Transverse colon (tissue), 4 donors: ENCODE results near the gene PDE9A. TPM values are rescaled to one million over a fixed set of nuclear protein-coding genes. Genes with fewer than 3 reads are reported as not detected.

ENCODE experiments used
- DNase-seq: peaks from one replicate; pipeline ENCODE4 v3.0.0-alpha.2; 2019
- H3K27ac ChIP-seq, 4 donors: fragments of 200-600 bp; sonication (generic); 2 replicates each; pipeline ENCODE4 v1.5.1; 2016 to 2018; ENCODE audit warnings: inconsistent platforms in 4 of 4
- H3K27me3 ChIP-seq: fragments of 200-600 bp; sonication (generic); 2 replicates; pipeline ENCODE4 v1.5.1; 2017; ENCODE audit warnings: inconsistent platforms
- H3K36me3 ChIP-seq, 4 donors: fragments of 200-600 bp; sonication (generic); 2 replicates each; pipeline ENCODE4 v1.5.1; 2017 to 2019; ENCODE audit warnings: inconsistent platforms in 4 of 4
- H3K4me1 ChIP-seq, 4 donors: fragments of 200-600 bp; sonication (generic); 2 replicates each; pipeline ENCODE4 v1.5.1; 2017 to 2020; ENCODE audit warnings: inconsistent platforms in 4 of 4
- H3K4me3 ChIP-seq, 4 donors: fragments of 200-600 bp; sonication (generic); 1 replicate in 1 of 4; 2 replicates in 3 of 4; pipeline versions ENCODE4 v1.5.1 to v1.6.1; 2017 to 2019; ENCODE audit warnings: inconsistent platforms in 4 of 4
- H3K9me3 ChIP-seq, 2 donors: fragments of 200-600 bp; sonication (generic); 2 replicates each; pipeline ENCODE4 v1.5.1; 2017 to 2019; ENCODE audit warnings: inconsistent platforms in 2 of 2
- EP300 ChIP-seq: sonication (generic); formaldehyde crosslinking; IDR thresholded peaks from one replicate; pipeline ENCODE4 v1.6.1; 2017; ENCODE audit warnings: antibody characterized with exemption, low read depth
- POLR2A ChIP-seq: fragments of 450-650 bp; IDR thresholded peaks from one replicate; pipeline ENCODE4 v1.6.1; 2016; ENCODE audit warnings: antibody characterized with exemption, mild to moderate bottlenecking, moderate library complexity
- POLR2AphosphoS5 ChIP-seq, 3 donors: sonication (generic); formaldehyde crosslinking; IDR thresholded peaks; one replicate each; pipeline ENCODE4 v1.6.1; 2016; ENCODE audit warnings: antibody characterized with exemption in 3 of 3
- WGBS, 2 donors: methylation state at CpG; one replicate each; pipeline ENCODE4 v1.1.5; 2018; ENCODE audit warnings: low coverage in 1 of 2; 5-methylcytosine and 5-hydroxymethylcytosine counted together
- in situ Hi-C, 4 donors: fragments of 200-750 bp; cut with MboI; loops; one replicate each; pipeline versions ENCODE4 v1.15.0 to v1.15.1; 2017; ENCODE audit warnings: low sequenced_read_pairs in 3 of 4, low pct_ligation_motif_present in 1 of 4, low pct_unique_long_range_greater_than_20kb in 1 of 4
- intact Hi-C: fragments of 100-400 bp; cut with DNase I; formaldehyde crosslinking; loops from one replicate; pipeline ENCODE4 v1.15.1; 2023; ENCODE audit warnings: low total_unique reads
- total RNA-seq, 4 donors: library from RNA; depleted of rRNA; stranded (reverse); fragments of >200 nt; gene quantifications; one replicate each; pipeline ENCODE4 v1.1.0, GENCODE V29; 2016
- TF ChIP-seq, protein P1 (sequence below), 5 experiments: fragments of 200-600 bp in 3 of 5; fragments of 450-650 bp in 2 of 5; sonication (generic) in 3 of 5; IDR thresholded peaks; 1 replicate in 2 of 5; 2 replicates in 3 of 5; pipeline ENCODE4 v1.5.1; 2016 to 2017; ENCODE audit warnings: antibody characterized with exemption in 5 of 5, inconsistent platforms in 3 of 5, mild to moderate bottlenecking in 2 of 5, moderate library complexity in 1 of 5

Gene PDE9A
- total RNA-seq, 4 donors from 2014 or later, result 65.7 to 673 (median 364) TPM

DNA sequence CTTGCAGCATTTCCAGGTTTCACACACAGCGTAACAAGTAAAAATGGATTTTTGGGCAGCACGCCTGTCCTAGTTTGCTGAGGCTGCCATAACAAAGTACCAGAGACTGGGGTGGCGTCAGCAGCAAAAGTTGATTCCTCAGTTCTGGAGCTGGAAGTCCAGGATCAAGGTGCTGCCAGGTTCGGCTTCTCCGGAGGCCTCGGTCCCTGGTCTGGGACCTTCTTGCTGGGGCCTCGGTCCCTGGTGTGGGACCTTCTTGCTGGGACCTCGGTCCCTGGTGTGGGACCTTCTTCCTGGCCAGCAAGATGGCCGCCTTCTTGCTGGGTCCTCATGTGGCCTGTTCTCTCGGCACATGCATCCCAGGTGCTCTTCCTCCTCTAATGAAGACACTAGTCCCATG is 104.0 kb downstream of the PDE9A start:
- TF ChIP-seq EP300, result no peak
- no peak for TF ChIP-seq POLR2AphosphoS5 (IDR thresholded peaks at IDR 0.05)
- TF ChIP-seq POLR2A, result no peak
- TF ChIP-seq, protein P1, sequence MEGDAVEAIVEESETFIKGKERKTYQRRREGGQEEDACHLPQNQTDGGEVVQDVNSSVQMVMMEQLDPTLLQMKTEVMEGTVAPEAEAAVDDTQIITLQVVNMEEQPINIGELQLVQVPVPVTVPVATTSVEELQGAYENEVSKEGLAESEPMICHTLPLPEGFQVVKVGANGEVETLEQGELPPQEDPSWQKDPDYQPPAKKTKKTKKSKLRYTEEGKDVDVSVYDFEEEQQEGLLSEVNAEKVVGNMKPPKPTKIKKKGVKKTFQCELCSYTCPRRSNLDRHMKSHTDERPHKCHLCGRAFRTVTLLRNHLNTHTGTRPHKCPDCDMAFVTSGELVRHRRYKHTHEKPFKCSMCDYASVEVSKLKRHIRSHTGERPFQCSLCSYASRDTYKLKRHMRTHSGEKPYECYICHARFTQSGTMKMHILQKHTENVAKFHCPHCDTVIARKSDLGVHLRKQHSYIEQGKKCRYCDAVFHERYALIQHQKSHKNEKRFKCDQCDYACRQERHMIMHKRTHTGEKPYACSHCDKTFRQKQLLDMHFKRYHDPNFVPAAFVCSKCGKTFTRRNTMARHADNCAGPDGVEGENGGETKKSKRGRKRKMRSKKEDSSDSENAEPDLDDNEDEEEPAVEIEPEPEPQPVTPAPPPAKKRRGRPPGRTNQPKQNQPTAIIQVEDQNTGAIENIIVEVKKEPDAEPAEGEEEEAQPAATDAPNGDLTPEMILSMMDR (IDR thresholded peaks at IDR 0.05), result no peak
- no peaks in the 10 kb centered on the region for H3K4me1 ChIP-seq
- no peak for DNase-seq
- H3K36me3 ChIP-seq, result peaks cover 0 to 38% (median 10%) of the 10 kb centered on the region in 4 donors
- no peak overlapping the region for H3K4me3 ChIP-seq
- H3K9me3 ChIP-seq, result no peaks in the 10 kb centered on the region
- WGBS, 2 donors, result 88% methylated on average over 10 of the region's 10 CpGs; no CpG with 5 or more reads in 1 of the 2 donors
- H3K27ac ChIP-seq, result no peak overlapping the region
- in situ Hi-C loops, result loop anchor here in 1 of 4 donors (25.0 kb wide), 2 partner anchors 105 to 170 kb away; no protein-coding TSS in a partner anchor
- intact Hi-C loops, result no loop called here
- no peaks in the 10 kb centered on the region for H3K27me3 ChIP-seq

DNA sequence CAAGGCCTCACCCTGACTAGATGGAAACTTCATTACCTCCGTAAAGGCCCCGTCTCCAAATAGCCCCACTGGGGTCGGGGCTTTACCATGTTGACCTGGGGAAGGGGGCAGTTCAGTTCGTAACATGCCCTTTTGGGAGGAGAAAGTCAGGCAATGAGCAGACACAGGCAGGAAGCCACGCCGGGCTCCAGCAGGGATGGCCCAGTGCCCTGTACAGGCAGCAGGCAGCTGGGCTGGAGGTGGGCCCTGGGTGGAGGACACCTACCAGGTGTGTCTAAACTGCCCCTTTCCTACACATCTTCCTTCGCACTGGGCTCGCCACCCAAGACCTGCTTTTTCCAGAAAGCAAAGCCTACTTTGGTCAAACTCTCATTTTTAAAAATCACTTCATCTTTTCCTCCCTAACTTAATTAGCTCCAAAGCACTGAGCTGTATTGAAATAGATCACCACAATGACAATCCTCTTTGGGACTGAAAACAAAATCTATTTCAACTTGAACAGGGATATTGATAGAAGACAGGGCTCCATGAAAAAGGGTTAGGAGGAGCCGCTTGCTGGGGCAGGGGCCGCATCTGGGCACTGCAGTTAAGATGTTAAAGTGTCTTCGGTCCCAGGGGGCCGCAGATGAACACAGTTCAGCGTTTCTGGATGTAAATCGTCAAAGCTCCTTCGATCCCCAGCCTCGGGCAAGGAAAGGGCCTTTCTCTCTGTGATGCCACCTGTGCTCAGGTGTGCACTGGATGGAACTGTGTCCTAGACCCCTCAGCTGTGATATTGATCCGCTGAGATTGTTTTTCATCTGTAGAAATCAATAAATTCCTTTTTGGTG is 104.6 kb downstream of the PDE9A start:
- TF ChIP-seq POLR2AphosphoS5 (IDR thresholded peaks at IDR 0.05), result no peak
- TF ChIP-seq POLR2A, result no peak
- TF ChIP-seq, protein P1 (IDR thresholded peaks at IDR 0.05), result no peak
- no peak for TF ChIP-seq EP300
- intact Hi-C loops, result no loop called here
- H3K27me3 ChIP-seq, result no peaks in the 10 kb centered on the region
- H3K4me3 ChIP-seq, result no peak overlapping the region
- in situ Hi-C loops, result loop anchor here in 1 of 4 donors (25.0 kb wide), 2 partner anchors 104 to 171 kb away; no protein-coding TSS in a partner anchor
- 92 to 97% methylated on average over 6 to 17 of the region's 17 CpGs for WGBS, 2 donors
- peaks cover 0 to 41% (median 8%) of the 10 kb centered on the region in 4 donors for H3K36me3 ChIP-seq
- no peaks in the 10 kb centered on the region for H3K9me3 ChIP-seq
- no peak overlapping the region for H3K27ac ChIP-seq
- DNase-seq, result no peak
- H3K4me1 ChIP-seq, result no peaks in the 10 kb centered on the region

- Histone ChIP-seq H3K4me3 (no peak overlapping the region), H3K27me3 (no peaks in the 10 kb centered on the region), H3K9me3 (no peaks in the 10 kb centered on the region), H3K4me1 (no peaks in the 10 kb centered on the region), H3K27ac (no peak overlapping the region), H3K36me3 (peaks cover 0 to 50% (median 8%) of the 10 kb centered on the region in 4 donors)
- no peak for DNase-seq
- WGBS, 2 donors, result 88 to 93% methylated on average over 6 to 18 of the region's 20 CpGs
- TF ChIP-seq POLR2A (no peak), POLR2AphosphoS5 (IDR thresholded peaks at IDR 0.05) (peak in 1 of 3 donors; percentile 26)
- in situ Hi-C loops, result loop anchor here in 1 of 4 donors (25.0 kb wide), 2 partner anchors 103 to 172 kb away; no protein-coding TSS in a partner anchor
- intact Hi-C loops, result no loop called here
Measured at GRCh38 chr21:42758721-42759593, 105.5 kb downstream of the PDE9A start.

DNA sequence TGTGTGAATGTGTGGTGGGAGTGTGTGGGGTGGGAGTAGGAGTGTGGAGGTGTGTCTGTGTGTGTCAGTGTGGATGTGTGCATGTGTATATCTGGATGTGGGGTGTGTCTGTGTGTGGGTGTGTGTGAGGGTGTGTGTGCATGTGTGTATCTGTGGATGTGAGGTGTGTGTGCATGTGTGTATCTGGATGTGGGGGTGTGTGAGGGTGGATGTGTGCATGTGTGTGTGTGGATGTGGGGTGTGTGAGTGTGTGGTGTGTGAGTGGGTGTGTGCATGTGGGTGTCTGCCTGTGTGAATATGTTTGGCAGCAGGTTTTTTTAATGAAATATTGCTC is 106.1 kb downstream of the PDE9A start:
- Histone ChIP-seq H3K36me3 (peaks cover 0 to 56% (median 8%) of the 10 kb centered on the region in 4 donors), H3K4me3 (no peak overlapping the region), H3K4me1 (no peaks in the 10 kb centered on the region), H3K27me3 (no peaks in the 10 kb centered on the region), H3K27ac (no peak overlapping the region), H3K9me3 (no peaks in the 10 kb centered on the region)
- no peak for DNase-seq
- intact Hi-C loops, result no loop called here
- TF ChIP-seq, protein P1 (IDR thresholded peaks at IDR 0.05), result no peak
- no peak for TF ChIP-seq EP300
- peak in 1 of 3 donors; percentile 20 for TF ChIP-seq POLR2AphosphoS5 (IDR thresholded peaks at IDR 0.05)
- peak; percentile 14 for TF ChIP-seq POLR2A
- in situ Hi-C loops, result loop anchor here in 1 of 4 donors (25.0 kb wide), 2 partner anchors 103 to 172 kb away; no protein-coding TSS in a partner anchor
